Stimulated activated CD4-positive, alpha-beta T cell treated with anti-CD3 and anti-CD28 coated beads, Interleukin-15, amount 100 ng/mL, for 1 hour (primary cell): ENCODE measurements around the gene CHD6.

Experiments used
- DNase-seq, 2 donors: peaks; one replicate each; pipeline ENCODE4 v3.0.0-alpha.2; 2020; ENCODE audit warnings: low read depth in 1 of 2, low spot score in 1 of 2

The CHD6 gene

GRCh38 chr20:41507851-41508250, 110.3 kb downstream of the CHD6 start:
- no peak for DNase-seq

- no peak for DNase-seq
Measured at GRCh38 chr20:41507436-41507835, 110.7 kb downstream of the CHD6 start.

- no peak for DNase-seq
Measured at GRCh38 chr20:41506192-41506915, 111.8 kb downstream of the CHD6 start.

- DNase-seq: no peak
Measured at GRCh38 chr20:41505184-41505583, 113.0 kb downstream of the CHD6 start.

- DNase-seq: no peak
Measured at GRCh38 chr20:41501376-41501775, 116.8 kb downstream of the CHD6 start.

GRCh38 chr20:41499961-41500725, 118.0 kb downstream of the CHD6 start:
- DNase-seq: no peak

GRCh38 chr20:41499064-41499463, 119.1 kb downstream of the CHD6 start:
- DNase-seq: no peak

GRCh38 chr20:41497186-41497895, 120.8 kb downstream of the CHD6 start:
- no peak for DNase-seq

GRCh38 chr20:41494451-41494850, 123.7 kb downstream of the CHD6 start:
- DNase-seq: no peak

- no peak for DNase-seq
Measured at GRCh38 chr20:41483553-41483930, 134.6 kb downstream of the CHD6 start.

GRCh38 chr20:41482647-41483552, 135.3 kb downstream of the CHD6 start:
- no peak for DNase-seq

- DNase-seq: no peak
Measured at GRCh38 chr20:41480054-41480770, 138.0 kb downstream of the CHD6 start.

- no peak for DNase-seq
Measured at GRCh38 chr20:41479113-41479512, 139.1 kb downstream of the CHD6 start.

GRCh38 chr20:41478026-41478425, 140.2 kb downstream of the CHD6 start:
- DNase-seq: no peak

- DNase-seq: no peak
Measured at GRCh38 chr20:41476446-41476845, 141.7 kb downstream of the CHD6 start.

GRCh38 chr20:41476013-41476441, 142.2 kb downstream of the CHD6 start:
- no peak for DNase-seq

GRCh38 chr20:41475503-41475902, 142.7 kb downstream of the CHD6 start:
- DNase-seq: no peak

- DNase-seq: no peak
Measured at GRCh38 chr20:41470362-41471095, 147.6 kb downstream of the CHD6 start.

GRCh38 chr20:41469868-41470267, 148.3 kb downstream of the CHD6 start:
- DNase-seq: no peak
